IMR-90 (cell line): Measurements from ENCODE around the gene ZNHIT6.
"Not testable (repeated sequence)": the region's sequence is repeated elsewhere in the genome, so short reads cannot be mapped to it uniquely, and the experiment has no call there.

Source experiments
- CHD1 ChIP-seq: IDR thresholded peaks from 2 replicates; pipeline ENCODE4 v1.6.1; 2012; ENCODE audit warnings: low read depth, low read length, improper control_type of control experiment
- CTCF ChIP-seq: conservative IDR thresholded peaks from 2 replicates; pipeline ENCODE4 v1.5.1; 2012; ENCODE audit warnings: mild to moderate bottlenecking, low read depth, low read length, improper control_type of control experiment

- TF ChIP-seq CTCF, CHD1: not testable (repeated sequence)
Measured at GRCh38 chr1:85714418-85715114, 6.3 kb upstream of the ZNHIT6 start.
